Fibroblast of skin of left biceps (primary cell): ENCODE measurements around the gene FAM107B.
"Not testable (repeated sequence)": the region's sequence is repeated elsewhere in the genome, so short reads cannot be mapped to it uniquely, and the experiment has no call there.

Source experiments
- DNase-seq, 2 experiments: peaks; one replicate each; pipeline ENCODE4 v3.0.0-alpha.2; 2013; ENCODE audit warnings: low read depth in 2 of 2

FAM107B gene

GRCh38 chr10:14664345-14664744 is 110.4 kb downstream of the FAM107B start:
- DNase-seq = no peak

- no peak for DNase-seq
These were observed 112.9 kb downstream of the FAM107B start for GRCh38 chr10:14661818-14662217.

GRCh38 chr10:14660831-14661230 is 113.9 kb downstream of the FAM107B start:
- no peak for DNase-seq

GRCh38 chr10:14659626-14660196 is 115.0 kb downstream of the FAM107B start:
- no peak for DNase-seq

- DNase-seq = not testable (repeated sequence)
These were observed 115.6 kb downstream of the FAM107B start for GRCh38 chr10:14659137-14659536.

GRCh38 chr10:14658331-14659127 is 116.2 kb downstream of the FAM107B start:
- no peak for DNase-seq

- DNase-seq = no peak
These were observed 118.5 kb downstream of the FAM107B start for GRCh38 chr10:14656052-14656730.

GRCh38 chr10:14654821-14655382 is 119.8 kb downstream of the FAM107B start:
- no peak for DNase-seq

GRCh38 chr10:14653271-14654161 is 121.2 kb downstream of the FAM107B start:
- DNase-seq = no peak

GRCh38 chr10:14652816-14653215 is 121.9 kb downstream of the FAM107B start:
- DNase-seq = no peak

- DNase-seq = no peak
These were observed 122.6 kb downstream of the FAM107B start for GRCh38 chr10:14652067-14652466.

- no peak for DNase-seq
These were observed 125.0 kb downstream of the FAM107B start for GRCh38 chr10:14649739-14650138.

GRCh38 chr10:14648946-14649345 is 125.8 kb downstream of the FAM107B start:
- DNase-seq = no peak

- no peak for DNase-seq
These were observed 126.5 kb downstream of the FAM107B start for GRCh38 chr10:14648005-14648765.

- DNase-seq = no peak
These were observed 129.3 kb downstream of the FAM107B start for GRCh38 chr10:14645239-14645960.

GRCh38 chr10:14639637-14640036 is 135.1 kb downstream of the FAM107B start:
- no peak for DNase-seq

- no peak for DNase-seq
These were observed 139.5 kb downstream of the FAM107B start for GRCh38 chr10:14635043-14635710.

GRCh38 chr10:14634572-14634971 is 140.1 kb downstream of the FAM107B start:
- not testable (repeated sequence) for DNase-seq

GRCh38 chr10:14625765-14626525 is 148.8 kb downstream of the FAM107B start:
- no peak for DNase-seq
